H1 (cell line): ENCODE results near the gene FCAMR. TPM values are rescaled to one million over a fixed set of nuclear protein-coding genes. Genes with fewer than 3 reads are reported as not detected.

Experiments used
- CTCF ChIA-PET: fragments of 300-600 bp; sonication (Branson Sonifier 250); formaldehyde crosslinking; loops from one replicate; lab custom pipeline; 2021; ENCODE audit not compliant: partially characterized antibody; lab: Charles Lee
- POLR2A ChIA-PET: fragments of 300-600 bp; sonication (Branson Sonifier 250); formaldehyde crosslinking; loops from one replicate; lab custom pipeline; 2021; ENCODE audit warnings: inconsistent platforms; ENCODE audit not compliant: partially characterized antibody; lab: Charles Lee
- DNase-seq, 2 experiments: peaks; one replicate each; pipeline versions ENCODE4 v3.0.0 to v3.0.0-alpha.2; 2010 to 2022; ENCODE audit warnings: low spot score in 2 of 2, low read depth in 1 of 2, mixed read lengths in 1 of 2
- FAIRE-seq: peaks from 2 replicates; lab custom pipeline; 2011; peaks lifted over from hg19 to GRCh38; lab: Jason Lieb, UNC
- H2AFZ ChIP-seq: 2 replicates; pipeline ENCODE4 v1.8.1; 2012; ENCODE audit warnings: low read length, inconsistent platforms
- H2AK5ac ChIP-seq: 2 replicates; pipeline ENCODE4 v1.6.1; 2013; ENCODE audit warnings: low read depth, low read length
- H2BK120ac ChIP-seq: replicated peaks from 2 replicates; pipeline ENCODE3; 2013; ENCODE audit warnings: low read depth, low read length, inconsistent platforms
- H2BK12ac ChIP-seq: 2 replicates; pipeline ENCODE4 v1.6.1; 2013; ENCODE audit warnings: low read depth, low read length
- H2BK15ac ChIP-seq: 2 replicates; pipeline ENCODE4 v1.6.1; 2013; ENCODE audit warnings: low read length
- H2BK20ac ChIP-seq: 2 replicates; pipeline ENCODE4 v1.6.1; 2013; ENCODE audit warnings: low read length
- H2BK5ac ChIP-seq: 2 replicates; pipeline ENCODE4 v1.6.1; 2013; ENCODE audit warnings: low read depth, low read length
- H3K14ac ChIP-seq: 2 replicates; pipeline ENCODE4 v1.6.1; 2013; ENCODE audit warnings: inconsistent platforms; ENCODE audit not compliant: insufficient read length
- H3K18ac ChIP-seq: 2 replicates; pipeline ENCODE4 v1.6.1; 2013; ENCODE audit warnings: low read length; ENCODE audit errors: extremely low read depth
- H3K23ac ChIP-seq: 2 replicates; pipeline ENCODE4 v1.6.1; 2013; ENCODE audit warnings: inconsistent platforms; ENCODE audit not compliant: insufficient read length
- H3K23me2 ChIP-seq: 2 replicates; pipeline ENCODE4 v1.6.1; 2013; ENCODE audit warnings: low read depth, low read length
- H3K27ac ChIP-seq: 2 replicates; pipeline ENCODE4 v1.6.1; 2011; ENCODE audit warnings: low read depth, low read length, inconsistent platforms
- H3K27me3 ChIP-seq, 4 experiments: replicated peaks in 1 of 4; 1 replicate in 1 of 4; 2 replicates in 3 of 4; pipeline versions ENCODE4 v1.6.1 to v1.8.1; 2011 to 2013; ENCODE audit warnings: low read length in 3 of 4, mild to moderate bottlenecking in 3 of 4, inconsistent platforms in 2 of 4, mixed read lengths in 2 of 4, moderate library complexity in 1 of 4; ENCODE audit not compliant: control insufficient read depth in 3 of 4, insufficient read depth in 3 of 4; ENCODE audit errors: extremely low read depth in 1 of 4
- H3K36me3 ChIP-seq, 4 experiments: 2 replicates each; pipeline versions ENCODE4 v1.6.1 to v1.8.1; 2011 to 2013; ENCODE audit warnings: mild to moderate bottlenecking in 4 of 4, low read length in 3 of 4, moderate library complexity in 2 of 4, control low read depth in 1 of 4, inconsistent platforms in 1 of 4; ENCODE audit not compliant: insufficient read depth in 4 of 4, control insufficient read depth in 2 of 4
- H3K4ac ChIP-seq: replicated peaks from 2 replicates; pipeline ENCODE3; 2013; ENCODE audit warnings: low read length, low read depth, mixed read lengths, inconsistent platforms; ENCODE audit not compliant: insufficient read length
- H3K4me1 ChIP-seq, 4 experiments: replicated peaks in 1 of 4; 1 replicate in 1 of 4; 2 replicates in 3 of 4; pipeline versions ENCODE4 v1.6.1 to v1.8.1; 2011 to 2013; ENCODE audit warnings: low read length in 3 of 4, inconsistent platforms in 2 of 4, mixed read lengths in 1 of 4; ENCODE audit not compliant: insufficient read depth in 4 of 4, control insufficient read depth in 3 of 4
- H3K4me2 ChIP-seq, 2 experiments: 2 replicates each; pipeline versions ENCODE4 v1.6.1 to v1.8.1; 2011 to 2013; ENCODE audit warnings: low read depth in 2 of 2, low read length in 2 of 2, control low read depth in 1 of 2, inconsistent platforms in 1 of 2, mild to moderate bottlenecking in 1 of 2; ENCODE audit not compliant: insufficient read depth in 1 of 2
- H3K4me3 ChIP-seq, 4 experiments: fragments of 200-600, 300-600 bp in 1 of 4; sonication (generic), shearing (Covaris generic), sonication (Bioruptor Twin) in 1 of 4; 2 replicates each; pipeline versions ENCODE4 v1.5.1 to v1.8.1; 2011 to 2016; ENCODE audit warnings: low read length in 4 of 4, low read depth in 3 of 4, control low read depth in 2 of 4, inconsistent platforms in 2 of 4, mild to moderate bottlenecking in 2 of 4, mixed read lengths in 1 of 4, moderate library complexity in 1 of 4; ENCODE audit not compliant: insufficient read depth in 2 of 4; ENCODE audit errors: extremely low read depth in 1 of 4
- H3K56ac ChIP-seq: replicated peaks from 2 replicates; pipeline ENCODE3; 2013; ENCODE audit warnings: low read depth, mild to moderate bottlenecking, mixed read lengths, low read length, inconsistent platforms; ENCODE audit not compliant: insufficient read length
- H3K79me1 ChIP-seq: 2 replicates; pipeline ENCODE4 v1.6.1; 2013; ENCODE audit warnings: low read depth, low read length, control low read depth
- H3K79me2 ChIP-seq, 2 experiments: 2 replicates each; pipeline versions ENCODE4 v1.6.1 to v1.8.1; 2012 to 2013; ENCODE audit warnings: low read length in 2 of 2, mild to moderate bottlenecking in 2 of 2, inconsistent platforms in 1 of 2; ENCODE audit not compliant: insufficient read depth in 2 of 2, control insufficient read depth in 1 of 2
- H3K9ac ChIP-seq, 4 experiments: replicated peaks in 1 of 4; 1 replicate in 1 of 4; 2 replicates in 3 of 4; pipeline versions ENCODE4 v1.6.1 to v1.8.1; 2011 to 2013; ENCODE audit warnings: low read depth in 3 of 4, low read length in 3 of 4, control low read depth in 2 of 4, mild to moderate bottlenecking in 2 of 4, moderate library complexity in 2 of 4, inconsistent platforms in 1 of 4; ENCODE audit errors: extremely low read depth in 1 of 4
- H3K9me3 ChIP-seq, 2 experiments: 2 replicates each; pipeline versions ENCODE4 v1.6.1 to v1.8.1; 2012 to 2013; ENCODE audit warnings: mild to moderate bottlenecking in 2 of 2, moderate library complexity in 2 of 2, control low read depth in 1 of 2, inconsistent platforms in 1 of 2, low read depth in 1 of 2, low read length in 1 of 2, mixed read lengths in 1 of 2; ENCODE audit not compliant: insufficient read depth in 2 of 2
- H4K20me1 ChIP-seq, 2 experiments: replicated peaks in 1 of 2; 2 replicates each; pipeline versions ENCODE3 to v1.8.1; 2011 to 2013; ENCODE audit warnings: inconsistent platforms in 2 of 2, low read length in 2 of 2, mild to moderate bottlenecking in 1 of 2; ENCODE audit not compliant: insufficient read depth in 2 of 2, control insufficient read depth in 1 of 2
- H4K5ac ChIP-seq: 2 replicates; pipeline ENCODE4 v1.6.1; 2013; ENCODE audit warnings: low read length, low read depth, mixed read lengths, inconsistent platforms; ENCODE audit not compliant: insufficient read length
- H4K8ac ChIP-seq: 2 replicates; pipeline ENCODE4 v1.8.0; 2013; ENCODE audit warnings: mild to moderate bottlenecking, moderate library complexity, low read length, inconsistent platforms; ENCODE audit not compliant: insufficient read depth; ENCODE audit errors: extremely low read depth
- H4K91ac ChIP-seq: replicated peaks from 2 replicates; pipeline ENCODE3; 2013; ENCODE audit warnings: low read length, mixed read lengths, inconsistent platforms; ENCODE audit not compliant: insufficient read length
- ASH2L ChIP-seq: fragments of 200-600, 300-600 bp; sonication (generic); IDR thresholded peaks from one replicate; pipeline ENCODE4 v1.7.1; 2017; ENCODE audit warnings: low read length
- ATF3 ChIP-seq: IDR thresholded peaks from 2 replicates; pipeline ENCODE4 v1.6.1; 2011; ENCODE audit warnings: low read depth, mild to moderate bottlenecking, low read length; ENCODE audit not compliant: insufficient read depth
- BCL11A ChIP-seq, 2 experiments: IDR thresholded peaks; one replicate each; pipeline ENCODE4 v1.6.1; 2011; ENCODE audit warnings: low read depth in 2 of 2, low read length in 2 of 2, mild to moderate bottlenecking in 2 of 2
- CEBPB ChIP-seq: IDR thresholded peaks from 2 replicates; pipeline ENCODE4 v1.6.1; 2012; ENCODE audit warnings: low read depth, low read length
- E2F6 ChIP-seq: IDR thresholded peaks from 2 replicates; pipeline ENCODE4 v1.6.1; 2012; ENCODE audit warnings: inconsistent platforms
- GTF2F1 ChIP-seq: IDR thresholded peaks from 2 replicates; pipeline ENCODE4 v1.6.1; 2012; ENCODE audit warnings: low read depth, low read length, improper control_type of control experiment, borderline replicate concordance
- KDM1A ChIP-seq: fragments of 200-600, 300-600 bp; sonication (generic); IDR thresholded peaks from 2 replicates; pipeline ENCODE4 v1.7.1; 2016; ENCODE audit warnings: mild to moderate bottlenecking, low read length, borderline replicate concordance
- NANOG ChIP-seq: IDR thresholded peaks from 2 replicates; pipeline ENCODE4 v1.6.1; 2011; ENCODE audit warnings: low read length, low read depth, mild to moderate bottlenecking, inconsistent platforms; ENCODE audit not compliant: insufficient read depth, poor library complexity, severe bottlenecking
- POLR2A ChIP-seq, 2 experiments: IDR thresholded peaks; 1 replicate in 1 of 2; 2 replicates in 1 of 2; pipeline ENCODE4 v1.6.1; 2011; ENCODE audit warnings: low read depth in 2 of 2, low read length in 2 of 2, mild to moderate bottlenecking in 2 of 2; ENCODE audit errors: control extremely low read depth in 1 of 2
- POU5F1 ChIP-seq: IDR thresholded peaks from 2 replicates; pipeline ENCODE4 v1.6.1; 2011; ENCODE audit warnings: low read depth, mild to moderate bottlenecking, low read length, moderate library complexity
- RAD21 ChIP-seq, 2 experiments: IDR thresholded peaks in 1 of 2; conservative IDR thresholded peaks in 1 of 2; 2 replicates each; pipeline ENCODE4 v1.6.1; 2011; ENCODE audit warnings: low read depth in 2 of 2, low read length in 2 of 2, improper control_type of control experiment in 1 of 2, inconsistent platforms in 1 of 2, mild to moderate bottlenecking in 1 of 2, moderate library complexity in 1 of 2
- SP2 ChIP-seq: IDR thresholded peaks from 2 replicates; pipeline ENCODE4 v1.6.1; 2012; ENCODE audit warnings: mild to moderate bottlenecking, low read length, inconsistent platforms
- SP4 ChIP-seq: IDR thresholded peaks from 2 replicates; pipeline ENCODE4 v1.6.1; 2012; ENCODE audit warnings: low read length, inconsistent platforms
- SUZ12 ChIP-seq: fragments of 200-600 bp; sonication (generic); IDR thresholded peaks from 2 replicates; pipeline ENCODE4 v1.6.1; 2012; ENCODE audit warnings: mild to moderate bottlenecking, inconsistent platforms, low read length, moderate library complexity, mixed read lengths
- WGBS, 2 experiments: shearing (Covaris generic) in 1 of 2; methylation state at CpG; one replicate each; pipeline versions ENCODE4 v1.1.6 to v1.1.7; 2013 to 2015; ENCODE audit warnings: low lambda C conversion rate in 2 of 2, mixed read lengths in 2 of 2, inconsistent platforms in 1 of 2, low coverage in 1 of 2, missing lambda C conversion rate in 1 of 2; ENCODE audit not compliant: insufficient replicate concordance in 2 of 2, insufficient coverage in 1 of 2, insufficient read length in 1 of 2; ENCODE audit errors: extremely low coverage in 1 of 2, missing lambda C conversion rate in 1 of 2; 5-methylcytosine and 5-hydroxymethylcytosine counted together
- polyA plus RNA-seq, 7 experiments: library from polyadenylated mRNA; depleted of rRNA in 3 of 7; stranded (reverse) in 5 of 7; unstranded in 2 of 7; fragments of >200 nt in 5 of 7; fragments of 200-250 nt in 2 of 7; gene quantifications; 1 replicate in 5 of 7; 2 replicates in 1 of 7; 4 replicates in 1 of 7; pipeline versions ENCODE4 v1.2.1 to v1.2.3, GENCODE V29; 2011 to 2013; ENCODE audit warnings: missing spikeins in 2 of 7, mixed read lengths in 2 of 7
- total RNA-seq: library from RNA; stranded (reverse); fragmentation: NEBNext Ultra II Directional; extraction: Animal tissue kit (Norgen Biotek cat#: 25700); gene quantifications from 2 replicates; pipeline ENCODE4 v1.2.1, GENCODE V29; 2021

The FCAMR gene
- total and polyA plus RNA-seq, 2 of the 8 experiments (the other 6 are each of a cell fraction or from before 2014, with no cell fraction given) = not detected

- Histone ChIP-seq H3K23ac (no peak overlapping the region), H3K4ac (no peak overlapping the region), H3K14ac (no peak overlapping the region), H2BK15ac (no peak overlapping the region), H4K5ac (no peak overlapping the region), H3K4me3 (no peak overlapping the region), H3K4me1 (no peaks in the 10 kb centered on the region), H3K27me3 (no peaks in the 10 kb centered on the region), H3K9ac (no peak overlapping the region), H3K27ac (no peak overlapping the region), H3K79me1 (no peaks in the 10 kb centered on the region), H3K79me2 (no peaks in the 10 kb centered on the region), H2BK20ac (no peak overlapping the region), H3K36me3 (no peaks in the 10 kb centered on the region), H2BK120ac (no peak overlapping the region), H4K8ac (no peak overlapping the region), H2BK5ac (no peak overlapping the region), H3K23me2 (no peaks in the 10 kb centered on the region), H2BK12ac (no peak overlapping the region), H4K20me1 (no peaks in the 10 kb centered on the region), H2AFZ (no peak overlapping the region), H4K91ac (no peak overlapping the region), H3K56ac (no peak overlapping the region), H3K18ac (no peak overlapping the region), H3K9me3 (no peaks in the 10 kb centered on the region), H3K4me2 (no peak overlapping the region), H2AK5ac (no peak overlapping the region)
- CTCF ChIA-PET = interaction anchor here (1.5 to 9.9 kb wide), 2 partner anchors 13 to 26 kb away, joined by 5 to 122 read pairs; no protein-coding TSS in a partner anchor
- no peak for FAIRE-seq
- DNase-seq = no peak
- WGBS, 2 experiments = 89% methylated on average over 7 of the region's 7 CpGs; no CpG with 5 or more reads in 1 of the 2 experiments
- POLR2A ChIA-PET = interaction anchor here (1.5 kb wide), 1 partner anchor 68 kb away, joined by 3 read pairs; no protein-coding TSS in a partner anchor
- no peak for TF ChIP-seq E2F6
- no peak for TF ChIP-seq GTF2F1
- TF ChIP-seq KDM1A = no peak
- TF ChIP-seq ASH2L = no peak
- no peak for TF ChIP-seq SP2
- no peak for TF ChIP-seq CEBPB
- no peak for TF ChIP-seq NANOG
- TF ChIP-seq RAD21 (IDR thresholded peaks at IDR 0.05 in 1 of 2, conservative IDR thresholded peaks at IDR 0.05 in 1 of 2; ENCODE audit: low read depth in 2 of 2, low read length in 2 of 2) = no peak
- TF ChIP-seq ATF3 = no peak
- no peak for TF ChIP-seq POU5F1
- no peak for TF ChIP-seq SP4
- no peak for TF ChIP-seq SUZ12
- TF ChIP-seq BCL11A (IDR thresholded peaks at IDR 0.05; ENCODE audit: low read depth in 2 of 2, low read length in 2 of 2) = no peak
- TF ChIP-seq POLR2A (IDR thresholded peaks at IDR 0.05; ENCODE audit: control extremely low read depth in 1 of 2, low read depth in 2 of 2, low read length in 2 of 2) = no peak
Measured at GRCh38 chr1:207009945-207010344, 39.7 kb upstream of the FCAMR start.
